Ovary (tissue), 9 donors: Measurements from ENCODE around the gene CCDC50. TPM values are rescaled to one million over a fixed set of nuclear protein-coding genes. Genes with fewer than 3 reads are reported as not detected.

Experiments
- DNase-seq, 5 donors: peaks; one replicate each; pipeline ENCODE4 v3.0.0-alpha.2; 2019 to 2020
- H3K27ac ChIP-seq, 2 donors: fragments of 200-600 bp; one replicate each; pipeline versions ENCODE4 v1.5.1 to v1.8.0; 2019 to 2022
- H3K27me3 ChIP-seq: fragments of 200-600 bp; one replicate; pipeline ENCODE4 v1.8.0; 2022
- H3K36me3 ChIP-seq: fragments of 200-600 bp; sonication (generic); one replicate; pipeline ENCODE4 v1.5.1; 2019
- H3K4me1 ChIP-seq: one replicate; pipeline ENCODE4 v1.8.1; 2013; ENCODE audit warnings: mild to moderate bottlenecking, moderate library complexity; ENCODE audit not compliant: insufficient read depth
- H3K4me3 ChIP-seq: fragments of 200-600 bp; sonication (generic); one replicate; pipeline ENCODE4 v1.5.1; 2017
- H3K9me3 ChIP-seq, 2 donors: fragments of 200-600 bp in 1 of 2; sonication (generic) in 1 of 2; one replicate each; pipeline versions ENCODE4 v1.5.1 to v1.8.1; 2013 to 2019; ENCODE audit warnings: mild to moderate bottlenecking in 1 of 2, moderate library complexity in 1 of 2
- CTCF ChIP-seq, 3 donors: fragments of 450-650 bp in 2 of 3; fragments of 200-600 bp in 1 of 3; IDR thresholded peaks; one replicate each; pipeline versions ENCODE4 v1.5.1 to v1.8.0; 2016 to 2022; ENCODE audit warnings: antibody characterized with exemption in 3 of 3, mild to moderate bottlenecking in 1 of 3
- EP300 ChIP-seq: sonication (generic); formaldehyde crosslinking; IDR thresholded peaks from one replicate; pipeline ENCODE4 v1.6.1; 2017; ENCODE audit warnings: antibody characterized with exemption
- POLR2A ChIP-seq: fragments of 450-650 bp; IDR thresholded peaks from one replicate; pipeline ENCODE4 v1.6.1; 2017; ENCODE audit warnings: antibody characterized with exemption, mild to moderate bottlenecking, moderate library complexity
- WGBS, 3 donors: extraction: QIAGEN DNeasy Blood & Tissue Kit in 1 of 3; methylation state at CpG; one replicate each; pipeline versions ENCODE4 v1.1.5 to v1.1.7; 2013 to 2017; 5-methylcytosine and 5-hydroxymethylcytosine counted together
- intact Hi-C, 4 donors: fragments of 100-400 bp; cut with DNase I; formaldehyde crosslinking; loops; one replicate each; pipeline versions ENCODE4 v1.11.0 to v1.15.1; 2022 to 2023
- polyA plus RNA-seq, 2 donors: library from polyadenylated mRNA; stranded (reverse); fragments of 200-250 nt in 1 of 2; fragments of 350-450 nt in 1 of 2; fragmentation: Illumina TruSeq in 1 of 2; extraction: RNeasy Lipid Tissue Mini Kit (QIAGEN cat#74804) in 1 of 2; gene quantifications; one replicate each; pipeline ENCODE4 v1.2.3, GENCODE V29; 2013 to 2014
- total RNA-seq, 7 donors: library from RNA; depleted of rRNA in 2 of 7; stranded (reverse); fragments of >200 nt in 2 of 7; fragmentation: NEBNext Ultra II Directional in 3 of 7; extraction: Animal tissue kit (Norgen Biotek cat#: 25700) in 3 of 7; gene quantifications; one replicate each; pipeline versions ENCODE4 v1.1.0 to v1.2.4, GENCODE V29; 2016 to 2023
- donor health status: DM: no; HTN: no; CAD: no; lungs with moderate emphysema.
- donor health status: DM: no; HTN: no; CAD: no.
- donor health status: Bipolar disorder and iron deficiency.
- donor health status: DM: yes; HTN: yes; CAD: no.
- donor health status: DM: no; HTN: no; CAD: no.
- donor health status: DM: yes; HTN: yes; CAD: no.

CCDC50 gene
- total and polyA plus RNA-seq, 9 donors = 39.6 to 85.9 (median 75.2) TPM

- Histone ChIP-seq H3K4me1 (no peaks in the 10 kb centered on the region), H3K27me3 (no peaks in the 10 kb centered on the region), H3K27ac (no peak overlapping the region), H3K36me3 (no peaks in the 10 kb centered on the region), H3K4me3 (no peak overlapping the region), H3K9me3 (no peaks in the 10 kb centered on the region)
- DNase-seq = no peak
- intact Hi-C loops = loop anchor here in 1 of 4 donors (10.0 kb wide), 1 partner anchor 1000 kb away; no protein-coding TSS in a partner anchor
- TF ChIP-seq POLR2A (no peak), CTCF (IDR thresholded peaks at IDR 0.05) (no peak), EP300 (no peak)
- 56 to 70% (median 58%) methylated on average over 3 of the region's 3 CpGs for WGBS, 3 donors
Measured at GRCh38 chr3:191424881-191425280, 95.7 kb downstream of the CCDC50 start.

- intact Hi-C loops = loop anchor here in 1 of 4 donors (10.0 kb wide), 1 partner anchor 999 kb away; no protein-coding TSS in a partner anchor
- no peaks in the 10 kb centered on the region for H3K36me3 ChIP-seq
- H3K4me3 ChIP-seq = no peak overlapping the region
- no peaks in the 10 kb centered on the region for H3K9me3 ChIP-seq
- no peaks in the 10 kb centered on the region for H3K27me3 ChIP-seq
- WGBS, 3 donors = 62 to 68% (median 65%) methylated on average over 11 of the region's 11 CpGs
- DNase-seq = no peak
- no peak for TF ChIP-seq POLR2A
- no peak for TF ChIP-seq CTCF (IDR thresholded peaks at IDR 0.05)
- TF ChIP-seq EP300 = no peak
- no peak overlapping the region for H3K27ac ChIP-seq
- H3K4me1 ChIP-seq = no peaks in the 10 kb centered on the region
Measured at GRCh38 chr3:191425322-191425734, 96.1 kb downstream of the CCDC50 start.

- WGBS, 3 donors = 20 to 81% (median 77%) methylated on average over 1 of the region's 1 CpG
- TF ChIP-seq CTCF (IDR thresholded peaks at IDR 0.05) (no peak), POLR2A (no peak), EP300 (no peak)
- Histone ChIP-seq H3K36me3 (no peaks in the 10 kb centered on the region), H3K27ac (no peak overlapping the region), H3K27me3 (no peaks in the 10 kb centered on the region), H3K4me3 (no peak overlapping the region), H3K4me1 (no peaks in the 10 kb centered on the region), H3K9me3 (no peaks in the 10 kb centered on the region)
- intact Hi-C loops = loop anchor here in 1 of 4 donors (10.0 kb wide), 1 partner anchor 998 kb away; no protein-coding TSS in a partner anchor
- no peak for DNase-seq
Measured at GRCh38 chr3:191426311-191426710, 97.1 kb downstream of the CCDC50 start.

GRCh38 chr3:191428177-191428576 lies 99.0 kb downstream of the CCDC50 start:
- no peak overlapping the region for H3K27ac ChIP-seq
- DNase-seq = no peak
- no peaks in the 10 kb centered on the region for H3K9me3 ChIP-seq
- H3K27me3 ChIP-seq = no peaks in the 10 kb centered on the region
- WGBS, 3 donors = 96 to 97% (median 97%) methylated on average over 1 of the region's 1 CpG
- intact Hi-C loops = loop anchor here in 1 of 4 donors (10.0 kb wide), 1 partner anchor 997 kb away; no protein-coding TSS in a partner anchor
- no peak overlapping the region for H3K4me3 ChIP-seq
- no peaks in the 10 kb centered on the region for H3K36me3 ChIP-seq
- H3K4me1 ChIP-seq = no peaks in the 10 kb centered on the region
- TF ChIP-seq POLR2A (no peak), EP300 (no peak), CTCF (IDR thresholded peaks at IDR 0.05) (no peak)
